Left hindlimb (tissue), 1 donor: Measurements from ENCODE around the gene SWT1.

ENCODE experiments used
- DNase-seq: peaks from one replicate; pipeline ENCODE4 v3.0.0-alpha.2; 2018

The SWT1 gene

GRCh38 chr1:185156854-185157598 lies at the start of gene SWT1, which contains the start of gene TRMT1L:
TSS of gene SWT1 (plus strand) at chr1:185157167. CDS start at chr1:185160842, 3,675 bp downstream.
TSS of gene TRMT1L (minus strand) at chr1:185156953. CDS start at chr1:185156712, 241 bp downstream.
- DNase-seq: peak; percentile 100

- no peak for DNase-seq
Observed at GRCh38 chr1:185108321-185108720, 48.6 kb upstream of the SWT1 start.

GRCh38 chr1:185110145-185110544 lies 46.8 kb upstream of the SWT1 start:
- no peak for DNase-seq

- no peak for DNase-seq
Observed at GRCh38 chr1:185111873-185112272, 45.1 kb upstream of the SWT1 start.

- no peak for DNase-seq
Observed at GRCh38 chr1:185112356-185112755, 44.6 kb upstream of the SWT1 start.

GRCh38 chr1:185129708-185130107 lies 27.3 kb upstream of the SWT1 start:
- DNase-seq: no peak

- DNase-seq: no peak
Observed at GRCh38 chr1:185132534-185132933, 24.4 kb upstream of the SWT1 start.

- DNase-seq: no peak
Observed at GRCh38 chr1:185137896-185138545, 18.9 kb upstream of the SWT1 start.

GRCh38 chr1:185139246-185139645 lies 17.7 kb upstream of the SWT1 start:
- DNase-seq: no peak

- no peak for DNase-seq
Observed at GRCh38 chr1:185144233-185144632, 12.7 kb upstream of the SWT1 start.

GRCh38 chr1:185151215-185151614 lies 5.8 kb upstream of the SWT1 start:
- DNase-seq: no peak

- no peak for DNase-seq
Observed at GRCh38 chr1:185152187-185152767, 4.7 kb upstream of the SWT1 start.

GRCh38 chr1:185154912-185155513 lies 2.0 kb upstream of the SWT1 start:
- no peak for DNase-seq

- DNase-seq: no peak
Observed at GRCh38 chr1:185155600-185156287, 1.2 kb upstream of the SWT1 start.

- DNase-seq: no peak
Observed at GRCh38 chr1:185156288-185156853, 596 bp upstream of the SWT1 start.

- DNase-seq: no peak
Observed at GRCh38 chr1:185157599-185158412, 839 bp downstream of the SWT1 start.

- no peak for DNase-seq
Observed at GRCh38 chr1:185158800-185159199, 1.8 kb downstream of the SWT1 start.

GRCh38 chr1:185159966-185160365 lies 3.0 kb downstream of the SWT1 start:
- DNase-seq: no peak

GRCh38 chr1:185162491-185162890 lies 5.5 kb downstream of the SWT1 start:
- DNase-seq: no peak

GRCh38 chr1:185166106-185166505 lies 9.1 kb downstream of the SWT1 start:
- no peak for DNase-seq

- DNase-seq: peak; percentile 58
Observed at GRCh38 chr1:185170291-185170848, 13.4 kb downstream of the SWT1 start.
